Kidney epithelial cell (primary cell): Measurements from ENCODE around the gene KCNMA1. TPM values are rescaled to one million over a fixed set of nuclear protein-coding genes. Genes with fewer than 3 reads are reported as not detected.

Source experiments
- DNase-seq: peaks from one replicate; pipeline ENCODE4 v3.0.0-alpha.2; 2010; ENCODE audit warnings: low read depth
- H3K27me3 ChIP-seq: 2 replicates; pipeline ENCODE4 v1.6.0; 2011; ENCODE audit warnings: low read length; ENCODE audit not compliant: control insufficient read depth, insufficient read depth
- H3K36me3 ChIP-seq: 2 replicates; pipeline ENCODE4 v1.5.1; 2011; ENCODE audit warnings: low read length; ENCODE audit not compliant: control insufficient read depth, insufficient read depth
- H3K4me3 ChIP-seq: 2 replicates; pipeline ENCODE4 v1.5.1; 2011; ENCODE audit warnings: low read depth, mild to moderate bottlenecking, control low read depth, low read length
- total RNA-seq: library from RNA; depleted of rRNA; stranded (reverse); fragments of >200 nt; gene quantifications from 2 replicates; pipeline ENCODE4 v1.2.3, GENCODE V29; 2015
- TF ChIP-seq, protein P1 (sequence below): IDR thresholded peaks from 2 replicates; pipeline ENCODE4 v1.5.1; 2011; ENCODE audit warnings: mild to moderate bottlenecking, moderate library complexity, low read length, control low read depth, inconsistent platforms; ENCODE audit not compliant: insufficient read depth, poor library complexity, severe bottlenecking

Gene KCNMA1
- total RNA-seq, 1 donor from 2014 or later = 18.9 TPM

DNA sequence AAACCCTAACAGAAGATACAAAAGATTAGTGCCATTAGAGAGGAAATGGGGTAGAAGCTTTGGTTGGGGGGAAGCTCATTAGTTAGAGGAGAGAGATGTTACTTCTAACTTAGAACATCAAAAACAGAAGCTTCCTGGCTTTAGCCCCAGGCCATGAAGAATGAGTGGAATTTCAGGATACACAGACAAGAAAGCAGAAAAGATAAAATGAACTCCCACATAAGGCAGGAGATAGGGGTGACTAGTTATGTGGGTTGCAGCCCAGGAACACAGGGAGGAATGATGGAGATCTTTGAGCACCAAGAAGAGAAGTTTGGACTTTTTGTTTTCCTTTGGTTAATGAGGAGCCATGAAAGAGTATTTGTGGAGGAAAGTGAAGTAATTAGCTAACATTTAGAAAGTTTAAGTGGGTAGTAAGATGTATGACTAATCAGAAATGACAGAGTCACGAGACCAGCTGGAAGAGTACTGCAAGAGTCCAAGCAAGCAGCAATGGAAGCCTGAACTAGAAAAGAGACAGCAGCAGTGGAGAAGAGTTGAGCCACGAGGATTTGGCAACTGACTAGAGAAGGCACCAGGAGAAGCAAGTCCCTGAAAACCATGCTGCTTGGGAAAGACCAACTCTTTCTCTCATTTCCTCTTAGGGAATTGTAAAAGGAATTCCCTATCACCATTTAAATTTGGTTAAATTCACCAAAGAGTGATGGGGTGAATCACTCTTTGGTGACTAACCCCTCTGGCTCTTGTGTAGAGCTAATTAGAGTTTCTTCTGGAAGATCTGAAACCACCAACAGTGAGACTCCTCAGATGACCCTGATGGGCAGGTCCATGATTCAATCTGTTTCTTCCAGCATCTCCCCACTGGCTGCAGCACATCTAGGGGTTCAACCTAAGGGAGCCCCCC is 131.9 kb downstream of the KCNMA1 start:
- Histone ChIP-seq H3K27me3 (no peaks in the 10 kb centered on the region), H3K4me3 (no peak overlapping the region), H3K36me3 (no peaks in the 10 kb centered on the region)
- DNase-seq = peak; percentile 85
- TF ChIP-seq, protein P1, sequence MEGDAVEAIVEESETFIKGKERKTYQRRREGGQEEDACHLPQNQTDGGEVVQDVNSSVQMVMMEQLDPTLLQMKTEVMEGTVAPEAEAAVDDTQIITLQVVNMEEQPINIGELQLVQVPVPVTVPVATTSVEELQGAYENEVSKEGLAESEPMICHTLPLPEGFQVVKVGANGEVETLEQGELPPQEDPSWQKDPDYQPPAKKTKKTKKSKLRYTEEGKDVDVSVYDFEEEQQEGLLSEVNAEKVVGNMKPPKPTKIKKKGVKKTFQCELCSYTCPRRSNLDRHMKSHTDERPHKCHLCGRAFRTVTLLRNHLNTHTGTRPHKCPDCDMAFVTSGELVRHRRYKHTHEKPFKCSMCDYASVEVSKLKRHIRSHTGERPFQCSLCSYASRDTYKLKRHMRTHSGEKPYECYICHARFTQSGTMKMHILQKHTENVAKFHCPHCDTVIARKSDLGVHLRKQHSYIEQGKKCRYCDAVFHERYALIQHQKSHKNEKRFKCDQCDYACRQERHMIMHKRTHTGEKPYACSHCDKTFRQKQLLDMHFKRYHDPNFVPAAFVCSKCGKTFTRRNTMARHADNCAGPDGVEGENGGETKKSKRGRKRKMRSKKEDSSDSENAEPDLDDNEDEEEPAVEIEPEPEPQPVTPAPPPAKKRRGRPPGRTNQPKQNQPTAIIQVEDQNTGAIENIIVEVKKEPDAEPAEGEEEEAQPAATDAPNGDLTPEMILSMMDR = no peak

DNA sequence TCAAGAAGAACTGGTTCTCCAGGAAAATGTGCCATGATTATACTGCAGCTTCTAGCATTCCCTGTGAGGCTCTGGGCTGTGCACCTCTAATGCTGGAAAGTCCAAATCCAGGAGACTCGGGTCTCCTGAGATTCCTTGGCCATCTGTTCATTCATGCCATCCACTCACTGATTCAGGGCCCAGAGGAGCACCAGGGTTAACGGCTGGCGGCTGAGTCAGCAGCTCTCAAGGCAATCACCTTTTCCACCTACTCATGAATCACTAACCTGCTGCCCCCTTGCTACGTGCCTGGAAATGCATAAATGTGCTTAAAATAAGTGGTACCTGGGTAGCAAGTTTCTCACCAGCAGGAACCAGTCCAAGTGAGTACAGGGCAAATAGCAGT is 132.7 kb downstream of the KCNMA1 start:
- Histone ChIP-seq H3K4me3 (no peak overlapping the region), H3K27me3 (no peaks in the 10 kb centered on the region), H3K36me3 (no peaks in the 10 kb centered on the region)
- TF ChIP-seq, protein P1 = peak; percentile 35
- peak; percentile 89 for DNase-seq

DNA sequence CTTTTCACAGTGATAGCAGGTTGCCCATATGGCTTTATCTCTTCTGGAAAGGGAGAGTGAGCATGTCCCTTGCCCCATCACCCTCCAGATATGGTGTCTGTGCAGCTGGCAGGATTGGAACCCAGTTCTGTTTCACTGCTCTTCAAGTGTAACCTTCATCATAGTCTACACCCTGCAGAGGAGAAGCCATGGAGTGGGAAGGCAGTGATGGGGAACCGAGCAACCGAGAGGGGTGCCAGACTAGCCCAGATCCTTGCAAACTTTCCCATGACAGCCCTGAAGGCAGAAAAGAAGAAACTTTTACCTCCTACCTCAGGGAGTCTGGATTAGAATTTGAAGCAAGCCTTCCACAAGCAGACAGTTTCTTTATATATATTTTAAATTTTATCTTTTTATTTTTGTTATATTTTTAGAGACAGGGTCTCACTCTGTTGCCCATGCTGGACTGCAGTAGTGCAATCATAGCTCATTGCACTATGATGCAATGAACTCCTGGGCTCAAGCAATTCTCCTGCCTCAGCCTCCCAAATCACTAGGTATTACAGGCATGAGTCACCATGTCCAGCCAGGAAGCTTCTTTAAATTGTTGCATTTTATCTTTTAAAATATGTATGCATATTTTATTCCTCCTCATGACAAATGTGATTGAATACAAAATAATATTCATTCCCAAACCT is 133.3 kb downstream of the KCNMA1 start:
- Histone ChIP-seq H3K4me3 (no peak overlapping the region), H3K27me3 (no peaks in the 10 kb centered on the region), H3K36me3 (no peaks in the 10 kb centered on the region)
- no peak for DNase-seq
- TF ChIP-seq, protein P1 = no peak

DNA sequence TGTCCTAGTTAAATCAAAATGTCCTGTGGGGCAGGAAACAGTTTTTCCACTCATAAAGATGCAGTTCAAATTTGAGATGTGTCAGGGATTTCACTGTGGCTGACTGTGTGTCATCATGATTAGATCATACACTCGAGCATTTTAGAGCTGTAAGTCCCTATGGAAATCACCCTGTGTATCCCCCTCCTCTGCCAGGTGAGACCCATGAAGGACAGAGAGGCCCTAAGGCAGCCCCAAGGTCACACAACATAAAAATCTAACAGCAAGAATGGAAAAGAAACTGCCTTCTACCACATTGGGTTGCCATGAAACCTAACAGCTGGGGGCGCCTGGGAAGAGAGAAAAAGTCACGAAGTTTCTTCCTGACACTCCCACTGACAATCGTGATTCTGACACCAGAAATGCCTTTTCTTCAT is 135.8 kb downstream of the KCNMA1 start:
- Histone ChIP-seq H3K4me3 (no peak overlapping the region), H3K36me3 (no peaks in the 10 kb centered on the region), H3K27me3 (no peaks in the 10 kb centered on the region)
- TF ChIP-seq, protein P1 = peak; percentile 3
- no peak for DNase-seq

DNA sequence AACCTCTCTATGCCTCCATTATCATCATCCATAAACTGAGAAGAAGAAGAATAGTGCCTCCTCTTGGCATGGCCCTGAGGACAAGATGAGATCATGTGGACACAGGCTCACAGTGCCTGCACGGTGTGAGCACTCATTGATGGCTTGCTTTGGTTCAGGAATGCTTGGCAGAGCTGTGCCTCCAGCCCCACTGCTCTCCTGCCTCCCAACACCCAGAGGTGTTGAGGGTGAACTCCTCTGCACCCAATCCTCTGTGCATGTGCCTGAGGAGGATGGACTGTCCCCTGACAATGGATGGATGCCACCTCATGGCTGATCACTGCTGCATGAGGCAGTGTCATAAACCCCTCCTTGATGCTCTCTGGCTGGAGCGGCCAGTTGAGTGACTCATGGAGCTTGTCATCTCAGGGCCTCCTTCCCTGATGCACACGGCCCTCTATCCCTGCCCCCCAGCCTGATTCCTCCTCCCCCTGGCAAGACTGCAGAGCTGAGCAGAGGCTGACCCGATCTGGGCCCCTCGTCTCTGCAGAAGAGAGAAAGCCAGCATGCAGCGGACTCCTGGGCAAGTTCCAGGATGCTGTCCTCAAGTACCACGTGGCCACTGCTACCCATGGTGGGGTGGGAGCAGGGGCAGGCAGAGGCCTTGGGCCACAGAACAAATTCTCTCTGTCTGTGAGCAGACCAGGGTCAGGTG is 136.3 kb downstream of the KCNMA1 start:
- no peaks in the 10 kb centered on the region for H3K36me3 ChIP-seq
- no peak overlapping the region for H3K4me3 ChIP-seq
- TF ChIP-seq, protein P1 = no peak
- H3K27me3 ChIP-seq = no peaks in the 10 kb centered on the region
- no peak for DNase-seq
